Retinal pigment epithelial cell (primary cell): Measurements from ENCODE around the gene F7.

Experiments used
- DNase-seq: peaks from one replicate; pipeline ENCODE4 v3.0.0-alpha.2; 2010; ENCODE audit warnings: low read depth
- H3K4me3 ChIP-seq: 2 replicates; pipeline ENCODE4 v1.5.1; 2011; ENCODE audit warnings: mild to moderate bottlenecking, low read length, control low read depth, moderate library complexity
- CTCF ChIP-seq: conservative IDR thresholded peaks from 2 replicates; pipeline ENCODE4 v1.5.1; 2011; ENCODE audit warnings: low read depth, low read length, control low read depth, inconsistent platforms

F7 gene

GRCh38 chr13:113087923-113088690 lies 17.5 kb upstream of the F7 start:
- H3K4me3 ChIP-seq = no peak overlapping the region
- no peak for TF ChIP-seq CTCF
- DNase-seq = no peak

GRCh38 chr13:113088691-113089020 lies 16.9 kb upstream of the F7 start:
- no peak for TF ChIP-seq CTCF
- no peak for DNase-seq
- no peak overlapping the region for H3K4me3 ChIP-seq

GRCh38 chr13:113089693-113090414 lies 15.7 kb upstream of the F7 start:
- no peak for DNase-seq
- H3K4me3 ChIP-seq = no peak overlapping the region
- TF ChIP-seq CTCF = no peak

- H3K4me3 ChIP-seq = no peak overlapping the region
- TF ChIP-seq CTCF = no peak
- DNase-seq = no peak
Measured at GRCh38 chr13:113090415-113090770, 15.2 kb upstream of the F7 start.

- no peak overlapping the region for H3K4me3 ChIP-seq
- no peak for TF ChIP-seq CTCF
- no peak for DNase-seq
Measured at GRCh38 chr13:113090806-113091205, 14.8 kb upstream of the F7 start.

GRCh38 chr13:113091211-113091771 lies 14.3 kb upstream of the F7 start:
- no peak for DNase-seq
- TF ChIP-seq CTCF = no peak
- no peak overlapping the region for H3K4me3 ChIP-seq
